Activated gamma-delta T cell (primary cell): Measurements from ENCODE around the gene CYP4F22.
"Not testable (repeated sequence)": the region's sequence is repeated elsewhere in the genome, so short reads cannot be mapped to it uniquely, and the experiment has no call there.

Experiments
- DNase-seq: peaks from one replicate; lab custom pipeline; 2025; lab: John Stamatoyannopoulos, UW

Gene CYP4F22

DNA sequence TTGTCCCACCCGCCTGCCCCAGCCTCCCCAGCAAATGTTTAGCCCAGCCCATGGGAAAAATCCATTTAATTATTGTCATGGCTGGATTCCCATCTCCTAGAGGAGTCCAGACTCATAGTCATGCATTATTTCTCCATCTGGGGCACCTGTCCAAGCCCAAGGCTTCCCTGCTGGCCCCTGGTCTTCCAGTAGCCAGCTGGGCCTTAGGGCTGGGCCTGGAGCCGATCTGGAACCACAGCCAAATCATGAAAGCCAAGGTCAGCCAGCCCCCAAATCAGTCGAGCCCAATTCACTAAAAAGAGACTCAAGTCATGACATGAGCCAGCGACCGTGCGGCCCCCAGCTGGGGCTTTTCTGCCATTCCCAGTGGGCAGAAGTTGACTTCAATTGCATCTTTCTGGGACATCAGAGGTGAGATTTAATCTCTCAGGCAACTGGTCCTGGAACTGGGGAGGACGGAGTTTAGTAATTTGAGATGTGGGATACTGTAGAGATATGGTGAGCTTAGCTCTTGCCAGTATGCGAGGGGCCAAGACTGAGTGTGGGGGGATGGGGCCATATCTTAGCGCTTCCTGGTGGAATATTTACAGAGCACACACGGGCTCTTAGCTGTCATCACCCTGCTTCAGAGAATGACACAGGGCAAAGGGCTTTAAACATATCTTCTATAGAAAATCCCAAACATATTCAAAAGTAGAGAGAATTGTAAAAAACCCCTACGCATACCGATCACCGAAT, 19.7 kb upstream of the CYP4F22 start:
- DNase-seq: no peak

DNA sequence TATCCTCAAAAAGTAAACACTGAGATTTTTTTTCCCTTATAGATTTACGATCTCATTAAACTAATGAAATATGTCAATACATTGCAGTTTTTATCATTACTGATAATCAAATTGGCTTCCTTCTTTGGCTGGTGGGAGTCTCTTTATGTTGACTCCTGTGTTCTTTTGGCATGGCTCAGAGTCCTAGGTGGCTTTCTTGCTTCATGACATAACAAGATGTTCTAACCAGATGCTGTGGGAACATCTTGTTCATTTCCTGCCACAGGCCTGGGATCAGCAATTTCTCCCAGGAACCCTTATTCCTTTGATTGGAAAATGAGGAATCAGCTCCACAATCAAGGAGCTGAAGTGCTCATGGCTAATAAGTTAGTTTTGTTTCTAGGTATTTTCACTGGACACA, 13.2 kb upstream of the CYP4F22 start:
- DNase-seq: no peak

DNA sequence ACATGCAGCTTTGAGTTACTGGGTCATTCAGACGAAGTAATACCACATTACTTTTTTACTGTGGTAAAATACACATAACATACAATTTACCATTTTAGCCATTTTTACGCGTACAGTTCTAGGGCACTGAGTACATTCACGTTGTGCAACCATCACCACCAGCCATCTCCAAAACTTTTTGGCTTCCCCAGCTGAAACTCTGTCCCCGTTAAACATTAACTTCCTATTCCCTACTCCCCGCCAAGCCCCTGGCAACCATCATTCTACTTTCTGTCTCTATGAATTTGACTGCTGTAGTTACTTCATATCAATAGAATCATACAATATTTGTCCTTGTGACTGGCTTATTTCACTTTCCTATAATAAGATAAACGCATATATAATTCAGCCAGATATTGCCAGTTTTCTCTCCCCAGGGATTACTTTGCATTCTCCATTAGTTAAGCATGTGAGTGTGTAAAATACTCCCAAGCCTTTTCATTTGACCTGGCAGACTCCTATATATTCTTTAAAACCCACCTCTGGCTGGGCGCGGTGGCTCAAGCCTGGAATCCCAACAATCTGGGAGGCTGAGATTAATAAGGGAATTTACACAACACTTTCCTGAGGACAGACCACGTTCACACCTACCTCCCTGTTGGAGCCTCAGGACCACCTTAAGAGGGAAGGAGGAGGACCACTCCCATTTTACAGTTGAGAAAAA, 10.0 kb upstream of the CYP4F22 start:
- no peak for DNase-seq

GRCh38 chr19:15498910-15499309, 9.4 kb upstream of the CYP4F22 start:
- no peak for DNase-seq

DNA sequence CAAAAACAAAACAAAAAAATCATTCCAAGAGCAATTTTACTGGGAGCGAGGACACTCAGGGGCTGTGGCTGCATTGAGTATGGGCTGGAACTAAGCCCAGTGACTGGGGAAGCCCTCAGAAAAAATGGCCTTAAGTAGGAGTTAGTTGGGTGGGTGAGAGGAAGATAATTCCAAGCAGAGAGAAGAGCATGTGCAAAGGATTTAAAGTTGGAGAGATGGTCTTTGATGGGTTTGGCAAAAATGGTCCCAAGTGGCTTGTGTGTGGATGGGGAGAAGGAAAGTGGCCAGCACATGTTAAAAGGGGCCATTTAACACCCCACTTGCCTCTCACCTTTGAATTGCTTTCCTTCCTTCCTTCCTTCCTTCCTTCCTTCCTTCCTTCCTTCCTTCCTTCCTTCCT, 6.7 kb upstream of the CYP4F22 start:
- no peak for DNase-seq

DNA sequence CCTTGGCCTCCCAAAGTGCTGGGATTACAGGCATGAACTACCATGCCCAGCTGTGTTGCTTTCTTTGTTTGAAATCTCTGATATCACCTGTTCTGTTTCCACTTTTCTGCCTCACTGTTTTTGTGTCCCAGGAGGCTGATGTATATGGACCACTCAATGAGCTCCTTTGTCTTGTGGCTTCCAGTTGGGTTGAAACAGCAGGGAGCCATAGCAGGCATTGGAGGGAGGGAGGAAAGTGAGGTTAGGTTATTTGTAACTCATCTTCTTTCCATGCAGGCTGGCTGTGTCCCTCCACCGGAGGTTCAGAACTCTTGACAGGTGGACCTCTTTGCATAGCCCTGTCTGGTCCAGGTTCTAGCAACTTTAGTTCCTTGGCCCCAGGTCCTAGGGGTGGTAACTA, 6.1 kb upstream of the CYP4F22 start:
- no peak for DNase-seq

DNA sequence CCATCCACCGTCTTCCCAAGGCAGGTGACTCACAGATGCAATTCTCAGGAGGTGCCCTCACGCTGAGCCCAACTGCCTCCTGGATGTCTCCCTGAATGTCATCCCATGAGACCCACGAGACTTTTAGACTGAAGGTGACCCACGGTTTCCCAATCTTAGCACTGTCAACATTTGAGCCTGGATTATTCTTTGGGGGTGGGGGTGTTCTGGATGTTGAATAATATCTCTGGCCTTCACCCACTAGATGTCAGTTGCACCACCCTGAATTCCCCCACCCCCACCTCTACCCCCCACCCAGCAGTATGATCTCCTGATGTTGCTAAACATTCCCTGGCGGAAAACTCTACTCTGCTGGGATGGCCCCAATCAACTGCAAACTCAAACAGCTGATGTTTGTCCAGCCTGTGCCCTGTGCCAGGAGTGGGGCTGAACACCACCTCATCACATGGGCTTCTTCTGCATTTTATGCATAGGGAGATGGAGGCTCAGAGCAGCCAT, 2.2 kb upstream of the CYP4F22 start:
- no peak for DNase-seq

DNA sequence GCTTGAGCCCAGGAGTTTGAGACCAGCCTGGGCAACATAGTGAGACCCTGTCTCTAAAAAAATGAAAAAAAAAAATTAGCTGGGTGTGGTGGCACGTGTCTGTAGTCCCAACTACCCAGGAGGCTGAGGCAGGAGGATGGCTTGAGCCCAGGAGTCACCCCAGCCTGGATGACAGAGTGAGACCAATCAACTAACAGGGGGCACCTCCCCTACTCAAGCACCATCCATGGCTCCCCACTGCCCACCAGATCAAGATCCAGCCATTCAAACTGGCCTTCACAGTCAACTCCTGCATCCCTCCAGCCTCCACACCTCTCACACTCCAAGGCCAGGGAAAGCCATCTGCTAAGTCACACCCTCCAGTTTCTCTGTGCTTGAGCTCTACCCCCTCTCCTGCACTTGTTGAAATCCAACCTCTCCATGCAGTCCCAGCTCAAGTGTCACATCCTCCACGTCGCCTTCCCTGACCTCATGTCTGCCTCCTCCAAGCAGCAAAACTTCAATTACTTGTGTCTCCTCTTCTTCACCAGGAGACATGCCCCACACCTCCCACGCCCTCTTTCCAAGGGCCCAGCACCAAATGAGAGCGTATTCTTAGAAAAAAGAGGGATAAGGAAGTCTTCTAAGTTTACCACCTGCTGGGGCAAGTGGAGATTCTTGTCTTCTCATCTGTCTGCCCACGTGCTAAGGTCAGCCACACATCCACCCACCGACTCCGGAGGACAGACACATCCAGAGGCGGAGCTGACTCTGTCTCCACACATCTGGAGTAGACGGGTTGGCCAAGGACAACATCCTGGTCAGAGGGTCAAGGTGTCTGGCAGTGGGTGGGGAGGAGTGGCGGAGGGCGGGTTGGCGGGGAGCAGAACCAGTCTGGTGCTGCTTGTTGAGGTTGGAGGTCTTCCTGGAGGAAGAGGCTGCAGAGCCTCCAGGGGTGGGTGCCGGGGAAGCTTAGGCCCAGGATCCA, 974 bp upstream of the CYP4F22 start:
- no peak for DNase-seq

DNA sequence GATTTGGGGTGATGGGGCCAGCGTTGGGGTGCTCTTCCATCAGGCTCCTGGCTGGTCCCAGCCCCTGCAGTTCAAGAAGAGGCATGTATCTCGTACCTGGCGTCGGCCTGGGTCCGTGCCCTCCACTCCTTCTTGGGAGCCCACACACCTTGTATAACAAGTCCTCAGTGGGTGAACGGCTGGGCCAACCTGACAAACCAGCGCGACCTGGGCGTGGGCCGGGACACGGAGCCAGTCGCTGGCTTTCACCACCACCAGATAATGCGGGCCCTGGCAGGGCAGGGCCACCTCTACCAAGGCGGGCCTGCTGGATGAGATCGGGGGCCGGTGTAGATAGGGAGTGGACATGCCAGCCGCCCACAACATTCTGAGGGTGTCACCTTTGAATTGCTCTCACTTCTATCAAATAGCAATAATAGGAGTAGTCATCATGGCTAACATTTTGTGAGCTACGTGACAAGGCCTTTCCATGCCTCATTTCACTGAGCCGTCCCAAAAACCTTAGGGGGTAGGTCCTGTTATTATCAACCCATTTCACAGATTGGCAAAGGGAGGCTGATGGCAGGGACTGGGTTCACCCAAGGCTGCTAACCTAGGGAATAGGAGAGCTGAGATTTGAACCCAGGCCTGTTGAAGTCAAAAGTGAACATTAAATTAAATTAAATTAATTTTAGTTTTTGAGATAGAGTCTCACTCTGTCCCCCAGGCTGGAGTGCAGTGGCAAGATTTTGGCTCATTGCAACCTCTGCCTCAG, 3.5 kb downstream of the CYP4F22 start:
- no peak for DNase-seq

DNA sequence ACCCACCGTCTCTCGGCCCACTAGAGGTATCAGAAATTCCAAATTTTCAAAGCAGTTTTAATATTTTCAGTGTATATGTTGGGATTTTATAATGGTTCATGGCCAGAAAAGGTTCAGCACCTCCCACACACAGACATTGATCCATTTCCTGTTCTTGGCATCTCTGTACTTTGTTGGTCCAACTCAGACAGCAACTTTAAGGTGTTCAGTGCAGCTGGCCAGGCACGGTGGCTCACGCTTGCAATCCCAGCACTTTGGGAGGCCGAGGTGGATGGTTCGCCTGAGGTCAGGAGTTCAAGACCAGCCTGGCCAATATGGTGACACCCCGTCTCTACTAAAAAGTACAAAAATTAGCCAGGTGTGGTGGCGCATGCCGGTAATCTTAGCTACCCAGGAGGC, 6.9 kb downstream of the CYP4F22 start:
- not testable (repeated sequence) for DNase-seq

GRCh38 chr19:15516363-15516762, 8.0 kb downstream of the CYP4F22 start:
- DNase-seq: no peak

DNA sequence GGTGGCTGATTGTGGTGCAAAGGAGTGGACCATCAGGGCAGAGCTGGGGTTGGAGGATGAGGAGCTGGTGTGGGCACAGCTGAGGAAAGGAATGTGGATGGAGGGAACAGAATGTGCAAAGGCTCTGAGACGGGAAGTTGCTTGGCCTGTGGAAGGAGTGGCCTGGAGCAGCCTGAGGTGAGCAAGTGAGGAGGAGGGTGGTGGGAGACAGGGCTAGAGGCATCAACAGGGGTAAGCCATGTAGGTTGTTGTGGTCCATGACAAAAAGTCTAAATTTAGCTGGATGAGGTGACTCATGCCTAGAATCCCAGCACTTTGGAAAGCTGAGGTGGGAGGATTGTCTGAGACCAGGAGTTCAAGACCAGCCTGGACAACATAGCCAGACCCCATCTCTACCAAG, 9.5 kb downstream of the CYP4F22 start:
- no peak for DNase-seq

- DNase-seq: no peak
These were observed 11.2 kb downstream of the CYP4F22 start for GRCh38 chr19:15519433-15519976.

GRCh38 chr19:15524781-15525180, 16.5 kb downstream of the CYP4F22 start:
- no peak for DNase-seq

DNA sequence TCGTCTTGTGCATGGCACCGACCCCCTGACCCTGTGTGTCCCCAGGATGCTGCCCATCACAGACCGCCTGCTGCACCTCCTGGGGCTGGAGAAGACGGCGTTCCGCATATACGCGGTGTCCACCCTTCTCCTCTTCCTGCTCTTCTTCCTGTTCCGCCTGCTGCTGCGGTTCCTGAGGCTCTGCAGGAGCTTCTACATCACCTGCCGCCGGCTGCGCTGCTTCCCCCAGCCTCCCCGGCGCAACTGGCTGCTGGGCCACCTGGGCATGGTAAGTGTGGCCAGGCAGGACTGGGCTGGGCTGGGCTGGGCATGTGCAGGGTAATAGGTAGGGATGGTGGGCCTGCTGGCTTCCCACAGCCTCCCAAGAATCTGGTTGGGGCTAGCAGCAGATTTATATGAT, 17.0 kb downstream of the CYP4F22 start:
- no peak for DNase-seq

DNA sequence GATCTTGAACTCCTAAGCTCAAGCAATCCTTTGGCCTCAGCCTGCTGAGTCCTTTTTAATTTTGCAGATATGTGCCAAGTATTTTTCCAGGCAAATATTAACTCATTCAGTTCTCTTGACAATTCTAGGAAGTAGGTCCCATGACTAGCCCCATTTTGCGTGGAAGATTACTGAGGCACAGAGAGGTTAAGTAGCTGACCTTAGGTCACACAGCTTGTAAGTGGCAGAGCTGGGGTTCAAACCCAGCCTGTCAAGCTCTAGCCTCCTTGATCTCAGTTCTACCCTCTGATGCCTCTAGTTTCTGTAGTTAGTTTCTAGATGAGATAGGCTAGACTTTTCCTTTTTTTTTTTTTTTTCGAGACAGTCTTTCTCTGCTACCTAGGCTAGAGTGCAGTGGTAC, 18.1 kb downstream of the CYP4F22 start:
- DNase-seq: no peak

DNA sequence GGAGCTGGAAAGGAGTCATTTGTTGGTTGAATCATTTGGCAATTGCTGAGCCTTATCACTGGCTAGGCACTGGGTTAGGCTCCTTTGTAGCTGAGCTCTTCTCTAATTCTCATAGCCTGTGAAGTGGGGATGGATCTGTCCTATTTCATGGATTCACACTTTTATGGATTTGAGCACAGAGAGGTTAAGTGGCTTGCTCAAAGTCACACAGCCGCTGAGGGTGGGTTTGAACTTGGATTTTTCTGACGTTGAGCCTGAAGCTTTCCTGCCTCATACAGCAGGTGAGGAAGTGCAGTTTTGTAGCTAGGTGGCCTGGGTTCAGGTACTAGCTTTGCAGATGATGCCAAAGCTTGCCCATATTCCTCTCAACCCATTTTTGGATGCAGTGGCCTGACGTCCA, 19.4 kb downstream of the CYP4F22 start:
- no peak for DNase-seq

DNA sequence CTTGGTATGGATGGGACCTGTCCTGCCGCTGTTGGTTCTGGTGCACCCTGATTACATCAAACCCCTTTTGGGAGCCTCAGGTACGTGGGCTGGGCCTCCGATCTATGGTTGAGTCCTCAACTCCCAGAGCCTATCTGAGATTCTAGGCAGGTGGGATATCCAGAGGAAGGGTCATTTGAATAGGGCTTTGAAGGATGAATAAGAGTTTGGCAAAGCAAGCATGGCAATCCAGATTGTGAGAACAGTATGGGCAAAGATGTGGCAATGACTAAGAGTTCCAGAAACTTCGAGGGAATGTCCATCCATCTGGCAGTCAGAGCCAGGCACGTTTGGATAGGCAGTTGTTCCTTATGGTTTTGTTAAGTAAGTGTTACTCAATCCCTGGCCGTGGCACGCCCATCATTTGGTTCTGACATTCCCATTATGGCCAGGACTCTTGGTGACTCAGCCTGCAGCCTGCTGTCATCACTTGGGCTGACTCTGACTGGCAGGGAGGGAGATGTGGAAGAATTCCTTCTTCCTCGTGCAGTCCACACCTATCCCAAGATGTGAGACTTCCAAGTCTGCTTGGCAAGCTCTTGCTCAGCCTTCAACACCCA, 21.5 kb downstream of the CYP4F22 start:
- no peak for DNase-seq

DNA sequence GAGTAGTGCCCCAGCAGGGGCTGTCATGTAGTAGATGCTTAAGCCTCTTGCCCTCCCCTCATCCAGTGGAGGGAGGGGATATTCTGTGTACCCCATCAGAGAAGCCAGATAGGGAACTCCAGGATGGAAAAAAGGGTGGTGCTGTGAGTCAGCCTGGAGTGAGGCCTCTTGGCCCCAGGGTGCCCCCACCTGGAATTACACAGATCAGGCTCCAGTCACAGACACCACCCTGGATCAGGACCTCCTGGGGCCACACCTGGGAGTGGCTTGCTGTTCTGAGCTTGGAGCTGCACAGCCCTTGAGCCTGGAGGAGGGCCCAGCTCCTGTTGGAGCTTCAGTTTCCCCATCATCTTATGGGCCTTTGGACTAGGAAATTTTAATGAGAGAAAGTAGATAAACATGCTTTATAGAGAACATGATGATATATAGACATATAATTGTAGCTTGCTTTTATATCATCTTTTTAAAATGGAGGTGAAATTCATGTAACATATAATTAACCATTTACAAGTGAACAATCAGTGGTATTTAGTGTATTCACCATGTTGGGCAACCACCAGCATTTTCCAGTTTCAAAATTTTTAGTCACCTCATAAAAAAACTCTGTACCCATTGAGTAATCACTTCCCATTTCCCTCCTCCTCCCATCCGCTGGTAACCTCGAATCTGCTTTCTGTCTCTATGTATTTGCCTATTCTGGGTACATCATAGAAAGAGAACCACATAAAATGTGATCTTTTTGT, 24.6 kb downstream of the CYP4F22 start:
- no peak for DNase-seq

GRCh38 chr19:15533522-15533830, 25.2 kb downstream of the CYP4F22 start:
- not testable (repeated sequence) for DNase-seq
